ENCODE data around the gene KCNAB1.
"Not testable (repeated sequence)": the region's sequence is repeated elsewhere in the genome, so short reads cannot be mapped to it uniquely, and the experiment has no call there.

KCNAB1 gene

GRCh38 chr3:156174229-156174847 lies 54.0 kb downstream of the KCNAB1 start:
- in situ Hi-C loops (cut with MboI; ENCODE audit: low sequenced_read_pairs), result loop anchor here (25.0 kb wide), 3 partner anchors 213 to 913 kb away; no protein-coding TSS in a partner anchor

GRCh38 chr3:156175570-156175969 lies 55.2 kb downstream of the KCNAB1 start:
- in situ Hi-C loops (cut with MboI; ENCODE audit: low sequenced_read_pairs), result no loop called here

- in situ Hi-C loops (cut with MboI; ENCODE audit: low sequenced_read_pairs), result no loop called here
Observed at GRCh38 chr3:156176048-156176447, 55.7 kb downstream of the KCNAB1 start.

DNA sequence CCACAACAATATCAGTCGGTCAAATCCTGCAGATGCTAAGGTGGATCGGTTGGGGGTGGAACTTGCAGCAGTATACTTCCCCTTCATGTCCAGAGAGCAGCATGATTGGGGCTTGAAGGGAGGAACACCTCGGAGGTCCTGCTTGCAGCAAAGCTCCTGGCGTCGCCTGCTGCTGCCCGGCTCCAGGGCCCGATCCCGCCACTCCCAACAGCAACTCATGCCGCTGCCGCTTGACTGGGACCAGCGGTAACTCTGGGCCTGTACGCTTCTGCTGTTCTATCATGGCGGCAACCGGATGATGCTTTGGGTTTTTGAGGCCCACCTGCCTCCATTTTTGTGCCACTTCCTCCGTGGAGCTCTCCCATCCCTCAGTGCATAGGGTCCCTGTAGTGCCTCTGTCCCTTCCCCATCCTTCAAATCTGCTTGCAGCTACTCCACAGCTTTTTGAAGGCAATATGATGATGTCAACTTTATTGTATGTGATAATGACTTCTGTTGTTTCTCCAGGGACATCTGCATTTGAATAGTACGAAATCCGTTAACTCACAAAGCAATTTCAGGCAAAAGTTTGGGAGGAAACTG lies 56.3 kb downstream of the KCNAB1 start:
- in situ Hi-C loops (cut with MboI; ENCODE audit: low sequenced_read_pairs), result no loop called here

DNA sequence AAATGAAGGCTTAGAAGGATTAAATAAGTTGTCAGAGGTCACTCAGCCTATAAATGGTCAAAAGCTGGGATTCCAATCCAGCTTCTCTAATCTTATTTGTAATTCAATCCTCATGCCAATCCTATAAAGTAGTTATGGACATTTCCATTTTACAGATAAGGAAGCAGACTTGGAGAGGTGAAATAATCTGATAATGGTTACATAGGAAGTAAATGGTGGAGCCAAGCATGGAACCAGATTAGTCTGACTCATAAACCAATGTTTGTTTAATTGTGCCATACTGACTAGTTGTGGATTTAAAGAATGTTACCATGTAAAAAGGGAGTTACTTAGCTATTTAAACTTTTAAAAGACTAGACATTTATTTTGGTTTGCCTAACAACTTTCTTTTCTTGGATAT lies 59.7 kb downstream of the KCNAB1 start:
- in situ Hi-C loops (cut with MboI; ENCODE audit: low sequenced_read_pairs), result no loop called here

DNA sequence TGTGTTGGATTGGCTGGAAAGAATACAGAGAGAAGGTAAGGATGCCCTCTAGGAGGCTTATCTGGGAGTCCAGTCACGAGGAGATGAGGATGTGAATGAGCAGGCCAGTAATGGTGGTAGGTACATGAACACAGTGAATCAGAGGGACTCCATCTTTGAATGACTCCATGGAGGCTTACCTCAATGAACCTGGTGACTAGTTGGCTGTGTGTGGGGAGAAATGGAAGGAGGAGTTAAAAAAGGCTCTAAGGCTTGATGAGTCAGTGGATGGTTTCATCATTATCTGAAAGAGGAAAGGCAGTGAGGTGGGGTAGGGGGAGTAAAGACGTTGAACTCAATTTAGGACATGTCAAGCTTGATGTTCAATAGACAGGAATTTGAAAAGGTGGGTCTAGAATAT lies 61.1 kb downstream of the KCNAB1 start:
- in situ Hi-C loops (cut with MboI; ENCODE audit: low sequenced_read_pairs), result no loop called here

- in situ Hi-C loops (cut with MboI; ENCODE audit: low sequenced_read_pairs), result no loop called here
Observed at GRCh38 chr3:156183396-156183795, 63.0 kb downstream of the KCNAB1 start.

DNA sequence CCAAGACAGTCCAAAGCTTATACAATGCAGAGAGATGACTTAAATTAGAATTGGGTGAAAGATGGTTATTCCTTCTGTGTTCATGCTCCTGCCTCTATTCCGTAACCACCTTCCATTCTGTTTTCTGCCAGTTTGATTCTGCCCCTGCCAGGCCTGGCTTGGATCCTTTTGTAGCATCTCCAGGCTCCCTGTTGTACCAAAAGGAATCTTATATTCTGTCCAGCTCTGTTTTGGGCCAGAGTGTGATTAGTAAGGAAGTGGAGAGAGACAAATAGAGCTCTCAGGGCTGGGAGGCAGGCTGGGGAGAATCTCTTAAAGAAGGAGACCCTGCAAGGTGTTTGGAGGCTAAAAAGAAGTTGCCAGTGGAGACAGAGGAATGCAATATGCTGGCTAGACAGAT lies 63.8 kb downstream of the KCNAB1 start:
- in situ Hi-C loops (cut with MboI; ENCODE audit: low sequenced_read_pairs), result no loop called here

- in situ Hi-C loops (cut with MboI; ENCODE audit: low sequenced_read_pairs), result no loop called here
Observed at GRCh38 chr3:156187146-156187769, 66.9 kb downstream of the KCNAB1 start.

DNA sequence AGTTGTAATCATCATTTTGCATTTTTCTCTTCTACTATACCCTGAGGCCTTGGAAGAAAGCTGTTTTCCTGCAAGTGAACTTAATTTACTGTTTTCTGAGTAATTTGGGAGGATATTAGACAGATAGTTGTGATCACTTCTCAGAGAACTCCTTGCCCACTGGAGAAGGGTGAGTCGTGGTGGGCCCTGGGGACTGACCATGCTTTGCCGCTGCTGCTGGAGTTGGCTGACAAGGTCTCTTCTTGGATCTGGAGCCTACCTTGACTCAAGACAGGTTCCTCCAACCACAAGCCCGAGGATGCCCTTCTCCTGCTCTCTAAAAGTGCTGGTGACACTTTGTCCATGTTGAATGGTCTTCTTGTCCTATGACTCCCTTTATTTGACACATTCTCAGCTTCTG lies 68.4 kb downstream of the KCNAB1 start:
- in situ Hi-C loops (cut with MboI; ENCODE audit: low sequenced_read_pairs), result no loop called here

- in situ Hi-C loops (cut with MboI; ENCODE audit: low sequenced_read_pairs), result no loop called here
Observed at GRCh38 chr3:156189927-156190326, 69.5 kb downstream of the KCNAB1 start.

DNA sequence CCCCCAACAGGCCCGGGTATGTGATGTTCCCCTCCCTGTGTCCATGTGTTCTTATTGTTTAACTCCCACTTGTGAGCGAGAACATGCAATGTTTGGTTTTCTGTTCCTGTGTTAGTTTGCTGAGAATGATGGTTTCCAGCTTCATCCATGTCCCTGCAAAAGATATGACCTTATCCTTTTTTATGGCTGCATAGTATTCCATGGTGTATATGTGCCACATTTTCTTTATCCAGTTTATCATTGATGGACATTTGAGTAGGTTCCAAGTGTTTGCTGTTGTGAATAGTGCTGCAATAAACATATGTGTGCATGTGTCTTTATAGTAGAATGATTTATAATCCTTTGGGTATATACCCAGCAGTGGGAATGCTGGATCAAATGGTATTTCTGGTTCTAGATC lies 74.6 kb downstream of the KCNAB1 start:
- in situ Hi-C loops (cut with MboI; ENCODE audit: low sequenced_read_pairs), result not testable (repeated sequence)

DNA sequence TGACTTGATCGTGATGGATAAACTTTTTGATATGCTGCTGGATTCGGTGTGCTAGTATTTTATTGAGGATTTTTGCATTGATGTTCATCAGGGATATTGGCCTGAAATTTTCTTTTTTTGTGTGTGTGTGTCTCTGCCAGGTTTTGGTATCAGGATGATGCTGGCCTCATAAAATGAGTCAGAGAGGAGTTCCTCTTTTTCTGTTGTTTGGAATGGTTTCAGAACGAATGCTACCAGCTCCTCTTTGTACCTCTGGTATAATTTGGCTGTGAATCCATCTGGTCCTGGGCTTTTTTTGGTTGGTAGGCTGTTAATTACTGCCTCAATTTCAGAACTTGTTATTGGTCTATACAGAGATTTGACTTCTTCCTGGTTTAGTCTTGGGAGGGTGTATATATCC lies 76.8 kb downstream of the KCNAB1 start:
- in situ Hi-C loops (cut with MboI; ENCODE audit: low sequenced_read_pairs), result not testable (repeated sequence)

DNA sequence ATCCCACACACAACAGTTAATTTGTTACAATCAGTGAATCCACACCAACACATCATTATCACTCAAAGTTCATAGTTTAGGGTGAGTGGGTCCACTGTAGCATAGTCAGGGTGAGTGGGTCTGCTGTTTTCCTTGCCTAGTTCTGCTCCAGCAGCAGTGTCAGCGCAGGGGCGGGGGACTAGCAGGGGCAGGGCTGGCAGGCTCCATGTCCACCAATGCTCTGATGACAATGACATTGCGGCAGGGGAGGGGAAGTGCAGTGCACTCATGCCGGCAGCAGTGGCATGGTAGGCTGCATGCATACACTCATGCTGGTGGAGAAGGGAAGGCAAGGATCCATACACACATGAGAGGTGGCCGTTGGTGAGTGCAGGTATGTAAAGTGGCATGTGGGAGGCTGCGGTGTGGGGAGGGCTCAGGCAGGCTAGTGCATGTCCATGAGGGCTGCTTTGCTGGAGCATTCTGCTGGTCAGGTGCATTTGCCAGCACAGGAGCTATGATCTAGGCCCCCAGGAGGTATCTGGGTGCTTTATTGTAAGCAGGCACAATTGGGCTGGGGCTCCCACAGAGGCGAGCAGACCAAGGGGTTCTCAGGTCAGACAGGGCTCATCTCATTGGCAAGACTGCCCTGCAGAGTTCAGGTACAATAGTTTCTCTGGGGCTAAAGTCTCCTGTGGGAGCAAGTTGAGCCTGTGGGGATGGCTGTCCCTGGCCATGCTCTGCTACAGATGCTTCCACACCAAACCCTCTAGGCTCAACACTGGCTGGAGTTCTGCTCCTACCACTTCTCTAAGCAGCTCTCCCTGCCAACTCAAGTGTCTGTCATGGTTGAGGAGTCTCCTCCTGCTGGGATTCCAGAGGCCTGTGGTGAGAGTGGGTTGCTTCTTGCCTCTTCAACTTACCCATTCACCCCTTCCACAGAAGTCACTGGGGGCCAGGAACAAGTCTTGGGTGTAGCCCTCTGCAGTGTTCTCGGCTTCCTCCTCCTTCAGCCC lies 81.3 kb downstream of the KCNAB1 start:
- in situ Hi-C loops (cut with MboI; ENCODE audit: low sequenced_read_pairs), result no loop called here

- in situ Hi-C loops (cut with MboI; ENCODE audit: low sequenced_read_pairs), result no loop called here
Observed at GRCh38 chr3:156206157-156206556, 85.8 kb downstream of the KCNAB1 start.

DNA sequence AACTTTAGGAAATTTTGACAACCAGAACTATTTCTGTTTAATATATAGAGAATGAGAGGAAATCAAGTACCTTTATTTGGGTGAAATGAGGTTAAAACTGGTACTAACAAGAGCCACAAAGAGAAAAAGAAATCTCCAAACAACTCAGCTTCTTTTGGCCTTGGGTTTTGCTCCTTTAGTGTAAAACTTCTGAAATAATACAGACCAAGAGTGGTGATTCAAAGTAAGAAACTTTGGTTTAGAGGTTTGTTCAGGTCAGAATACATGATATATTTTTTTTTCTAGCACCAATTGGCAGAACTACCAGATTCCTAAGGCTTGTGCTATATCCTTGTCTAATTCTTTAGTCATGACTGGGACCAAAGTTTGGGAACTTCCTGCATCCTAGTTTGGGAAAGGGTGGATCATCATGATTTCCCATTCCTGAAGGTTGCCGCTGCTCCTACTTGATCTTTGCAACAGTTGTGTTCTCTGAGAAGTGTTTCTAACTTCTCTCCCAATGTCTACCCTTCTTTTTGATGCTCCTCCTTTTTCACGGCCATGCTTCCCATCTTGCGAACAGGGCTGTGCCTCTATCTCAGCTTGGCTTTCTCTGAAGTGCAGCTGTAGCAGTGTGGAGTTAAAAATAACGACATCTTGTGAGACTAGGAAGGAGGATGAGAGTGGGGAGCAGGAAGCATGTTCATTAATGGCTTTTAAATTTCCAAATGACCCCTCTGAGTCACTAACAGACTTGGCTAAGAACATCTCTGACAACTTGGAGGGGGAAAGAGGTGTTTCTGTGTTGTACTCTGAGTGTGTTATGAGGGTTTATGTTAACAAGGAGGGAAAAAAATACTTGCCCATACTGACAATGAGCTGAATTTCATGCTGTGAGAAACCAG lies 87.7 kb downstream of the KCNAB1 start:
- in situ Hi-C loops (cut with MboI; ENCODE audit: low sequenced_read_pairs), result no loop called here

- in situ Hi-C loops (cut with MboI; ENCODE audit: low sequenced_read_pairs), result no loop called here
Observed at GRCh38 chr3:156209631-156210335, 89.4 kb downstream of the KCNAB1 start.

DNA sequence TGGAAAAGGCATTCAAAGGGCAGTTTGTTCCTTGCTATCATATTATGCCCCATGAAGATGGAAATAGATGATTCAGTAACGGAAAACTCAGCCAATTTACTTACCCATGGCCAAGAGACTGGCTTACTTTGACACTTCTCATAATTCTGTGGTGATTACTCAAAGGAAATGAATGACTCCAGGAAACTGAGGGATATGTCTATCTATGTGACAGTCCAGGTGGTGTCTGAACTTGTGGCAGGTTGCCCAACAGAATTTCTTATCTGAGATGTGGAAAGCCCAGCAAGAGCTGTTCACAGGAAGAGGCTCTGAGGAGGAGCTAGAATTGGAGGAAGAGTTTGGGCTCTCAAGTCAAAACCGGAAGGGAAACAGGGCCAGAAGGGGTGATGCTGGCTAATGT lies 91.2 kb downstream of the KCNAB1 start:
- in situ Hi-C loops (cut with MboI; ENCODE audit: low sequenced_read_pairs), result no loop called here

- in situ Hi-C loops (cut with MboI; ENCODE audit: low sequenced_read_pairs), result no loop called here
Observed at GRCh38 chr3:156214676-156215075, 94.3 kb downstream of the KCNAB1 start.

GRCh38 chr3:156215751-156216150 lies 95.4 kb downstream of the KCNAB1 start:
- in situ Hi-C loops (cut with MboI; ENCODE audit: low sequenced_read_pairs), result no loop called here

Data from HL-60/S4 treated with retinoic acid at 250 ng/mL for 4 days and 3 days (cell line).